Measurements from ENCODE around the gene HMGN1.

HMGN1 gene

DNA sequence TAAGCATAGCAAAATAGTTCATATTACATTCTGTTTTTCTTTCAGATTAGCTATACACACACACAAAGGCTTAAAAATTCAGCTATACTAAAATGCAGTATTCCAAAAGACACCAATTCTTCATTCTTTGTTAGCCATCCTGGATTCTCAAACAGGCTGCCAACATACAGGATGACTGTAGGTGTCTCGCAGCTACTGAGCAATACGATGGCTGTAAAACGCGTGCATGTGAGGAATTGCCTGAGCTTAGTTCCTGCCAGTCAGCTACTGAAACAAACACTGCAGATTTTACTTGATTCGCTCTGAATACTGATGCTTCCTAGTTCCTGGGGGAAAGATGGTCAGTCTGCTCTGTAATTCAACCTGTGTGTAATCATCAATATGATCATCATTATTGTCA is 24.7 kb upstream of the HMGN1 start:
- TF ChIP-seq, protein P1, sequence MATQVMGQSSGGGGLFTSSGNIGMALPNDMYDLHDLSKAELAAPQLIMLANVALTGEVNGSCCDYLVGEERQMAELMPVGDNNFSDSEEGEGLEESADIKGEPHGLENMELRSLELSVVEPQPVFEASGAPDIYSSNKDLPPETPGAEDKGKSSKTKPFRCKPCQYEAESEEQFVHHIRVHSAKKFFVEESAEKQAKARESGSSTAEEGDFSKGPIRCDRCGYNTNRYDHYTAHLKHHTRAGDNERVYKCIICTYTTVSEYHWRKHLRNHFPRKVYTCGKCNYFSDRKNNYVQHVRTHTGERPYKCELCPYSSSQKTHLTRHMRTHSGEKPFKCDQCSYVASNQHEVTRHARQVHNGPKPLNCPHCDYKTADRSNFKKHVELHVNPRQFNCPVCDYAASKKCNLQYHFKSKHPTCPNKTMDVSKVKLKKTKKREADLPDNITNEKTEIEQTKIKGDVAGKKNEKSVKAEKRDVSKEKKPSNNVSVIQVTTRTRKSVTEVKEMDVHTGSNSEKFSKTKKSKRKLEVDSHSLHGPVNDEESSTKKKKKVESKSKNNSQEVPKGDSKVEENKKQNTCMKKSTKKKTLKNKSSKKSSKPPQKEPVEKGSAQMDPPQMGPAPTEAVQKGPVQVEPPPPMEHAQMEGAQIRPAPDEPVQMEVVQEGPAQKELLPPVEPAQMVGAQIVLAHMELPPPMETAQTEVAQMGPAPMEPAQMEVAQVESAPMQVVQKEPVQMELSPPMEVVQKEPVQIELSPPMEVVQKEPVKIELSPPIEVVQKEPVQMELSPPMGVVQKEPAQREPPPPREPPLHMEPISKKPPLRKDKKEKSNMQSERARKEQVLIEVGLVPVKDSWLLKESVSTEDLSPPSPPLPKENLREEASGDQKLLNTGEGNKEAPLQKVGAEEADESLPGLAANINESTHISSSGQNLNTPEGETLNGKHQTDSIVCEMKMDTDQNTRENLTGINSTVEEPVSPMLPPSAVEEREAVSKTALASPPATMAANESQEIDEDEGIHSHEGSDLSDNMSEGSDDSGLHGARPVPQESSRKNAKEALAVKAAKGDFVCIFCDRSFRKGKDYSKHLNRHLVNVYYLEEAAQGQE (IDR thresholded peaks at IDR 0.05; ENCODE audit: insufficient read depth in 1 of 2, low read depth in 2 of 2, low read length in 2 of 2), result no peak
- TF ChIP-seq SIN3A (IDR thresholded peaks at IDR 0.05; ENCODE audit: borderline replicate concordance, insufficient read depth, low read length) (no peak), FOXP2 (optimal IDR thresholded peaks at IDR 0.05; ENCODE audit: borderline replicate concordance, extremely low read depth, extremely low read length, insufficient read depth) (no peak), POLR2AphosphoS5 (IDR thresholded peaks at IDR 0.05; ENCODE audit: low read depth, low read length) (no peak), TAF1 (IDR thresholded peaks at IDR 0.05; ENCODE audit: borderline replicate concordance, insufficient read depth, low read length) (no peak)

DNA sequence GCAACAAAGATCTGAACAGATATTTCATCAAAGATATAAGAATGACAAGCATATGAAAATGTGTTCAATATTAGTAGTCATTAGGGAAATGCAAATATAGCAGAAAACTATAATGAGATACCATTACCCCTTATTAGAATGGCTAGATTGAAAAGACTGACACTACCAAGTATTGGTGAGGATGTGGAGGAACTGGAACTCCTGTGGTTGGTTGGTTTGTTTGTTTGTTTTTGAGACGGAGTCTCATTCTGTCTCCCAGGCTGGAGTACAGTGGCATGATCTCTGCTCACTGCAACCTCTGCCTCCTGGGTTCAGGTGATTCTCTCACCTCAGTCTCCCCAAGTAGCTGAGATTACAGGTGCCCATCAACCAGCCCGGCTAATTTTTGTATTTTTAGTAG is 18.9 kb upstream of the HMGN1 start:
- TF ChIP-seq FOXP2 (optimal IDR thresholded peaks at IDR 0.05; ENCODE audit: borderline replicate concordance, extremely low read depth, extremely low read length, insufficient read depth) (no peak), SIN3A (IDR thresholded peaks at IDR 0.05; ENCODE audit: borderline replicate concordance, insufficient read depth, low read length) (no peak), TAF1 (IDR thresholded peaks at IDR 0.05; ENCODE audit: borderline replicate concordance, insufficient read depth, low read length) (no peak)
- TF ChIP-seq, protein P1 (IDR thresholded peaks at IDR 0.05; ENCODE audit: insufficient read depth in 1 of 2, low read depth in 2 of 2, low read length in 2 of 2), result no peak

DNA sequence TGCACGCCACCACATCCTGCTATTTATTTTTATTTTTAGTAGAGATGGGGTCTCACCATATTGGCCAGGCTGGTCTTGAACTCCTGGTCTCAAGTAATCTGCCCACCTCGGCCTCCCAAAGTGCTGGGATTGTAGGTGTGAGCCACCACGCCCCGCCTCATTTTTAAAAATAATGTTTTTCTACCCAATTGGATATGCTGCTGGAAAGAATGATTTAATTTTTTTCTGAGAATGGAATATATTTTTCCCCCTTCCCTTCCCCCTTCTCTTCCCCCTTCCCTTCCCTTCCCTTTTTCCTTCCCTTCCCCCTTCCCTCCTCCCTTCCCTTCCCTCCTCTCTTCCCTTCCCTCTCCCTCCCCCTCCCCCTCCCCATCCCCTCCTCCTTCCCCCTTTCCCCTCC is 17.7 kb upstream of the HMGN1 start:
- TF ChIP-seq SIN3A (IDR thresholded peaks at IDR 0.05; ENCODE audit: borderline replicate concordance, insufficient read depth, low read length), result no peak
- TF ChIP-seq, protein P1 (IDR thresholded peaks at IDR 0.05; ENCODE audit: insufficient read depth in 1 of 2, low read depth in 2 of 2, low read length in 2 of 2), result no peak
- TF ChIP-seq FOXP2 (optimal IDR thresholded peaks at IDR 0.05; ENCODE audit: borderline replicate concordance, extremely low read depth, extremely low read length, insufficient read depth), result no peak
- TF ChIP-seq TAF1 (IDR thresholded peaks at IDR 0.05; ENCODE audit: borderline replicate concordance, insufficient read depth, low read length), result no peak
- no peak for TF ChIP-seq POLR2AphosphoS5 (IDR thresholded peaks at IDR 0.05; ENCODE audit: low read depth, low read length)

DNA sequence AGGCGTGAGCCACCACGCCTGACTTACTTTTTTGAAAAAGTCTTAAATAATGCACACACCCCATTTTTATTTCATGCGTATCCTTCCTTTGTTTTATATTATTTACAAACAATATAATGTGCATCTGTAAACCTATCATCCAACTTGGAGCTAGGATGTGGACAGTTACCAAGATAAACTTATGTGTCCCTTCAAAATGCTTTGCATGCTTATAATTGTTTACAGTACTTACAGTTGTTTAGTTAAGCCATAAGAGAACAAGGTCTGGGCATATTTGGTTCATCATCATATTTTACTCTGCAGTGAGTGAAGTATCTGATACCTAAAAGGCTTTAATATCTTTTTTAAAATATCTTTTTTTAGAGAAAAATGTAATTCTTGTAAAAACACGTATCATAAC is 16.1 kb upstream of the HMGN1 start:
- no peak for TF ChIP-seq TAF1 (IDR thresholded peaks at IDR 0.05; ENCODE audit: borderline replicate concordance, insufficient read depth, low read length)
- TF ChIP-seq POLR2AphosphoS5 (IDR thresholded peaks at IDR 0.05; ENCODE audit: low read depth, low read length), result no peak
- no peak for TF ChIP-seq SIN3A (IDR thresholded peaks at IDR 0.05; ENCODE audit: borderline replicate concordance, insufficient read depth, low read length)
- TF ChIP-seq, protein P1 (IDR thresholded peaks at IDR 0.05; ENCODE audit: insufficient read depth in 1 of 2, low read depth in 2 of 2, low read length in 2 of 2), result no peak
- TF ChIP-seq FOXP2 (optimal IDR thresholded peaks at IDR 0.05; ENCODE audit: borderline replicate concordance, extremely low read depth, extremely low read length, insufficient read depth), result no peak
